Activated CD4-positive, CD25-positive, alpha-beta regulatory T cell (primary cell): ENCODE data around the gene S100A3.

Experiments used
- DNase-seq, 4 experiments: peaks; one replicate each; lab custom pipeline; 2025; lab: John Stamatoyannopoulos, UW

S100A3 gene

DNA sequence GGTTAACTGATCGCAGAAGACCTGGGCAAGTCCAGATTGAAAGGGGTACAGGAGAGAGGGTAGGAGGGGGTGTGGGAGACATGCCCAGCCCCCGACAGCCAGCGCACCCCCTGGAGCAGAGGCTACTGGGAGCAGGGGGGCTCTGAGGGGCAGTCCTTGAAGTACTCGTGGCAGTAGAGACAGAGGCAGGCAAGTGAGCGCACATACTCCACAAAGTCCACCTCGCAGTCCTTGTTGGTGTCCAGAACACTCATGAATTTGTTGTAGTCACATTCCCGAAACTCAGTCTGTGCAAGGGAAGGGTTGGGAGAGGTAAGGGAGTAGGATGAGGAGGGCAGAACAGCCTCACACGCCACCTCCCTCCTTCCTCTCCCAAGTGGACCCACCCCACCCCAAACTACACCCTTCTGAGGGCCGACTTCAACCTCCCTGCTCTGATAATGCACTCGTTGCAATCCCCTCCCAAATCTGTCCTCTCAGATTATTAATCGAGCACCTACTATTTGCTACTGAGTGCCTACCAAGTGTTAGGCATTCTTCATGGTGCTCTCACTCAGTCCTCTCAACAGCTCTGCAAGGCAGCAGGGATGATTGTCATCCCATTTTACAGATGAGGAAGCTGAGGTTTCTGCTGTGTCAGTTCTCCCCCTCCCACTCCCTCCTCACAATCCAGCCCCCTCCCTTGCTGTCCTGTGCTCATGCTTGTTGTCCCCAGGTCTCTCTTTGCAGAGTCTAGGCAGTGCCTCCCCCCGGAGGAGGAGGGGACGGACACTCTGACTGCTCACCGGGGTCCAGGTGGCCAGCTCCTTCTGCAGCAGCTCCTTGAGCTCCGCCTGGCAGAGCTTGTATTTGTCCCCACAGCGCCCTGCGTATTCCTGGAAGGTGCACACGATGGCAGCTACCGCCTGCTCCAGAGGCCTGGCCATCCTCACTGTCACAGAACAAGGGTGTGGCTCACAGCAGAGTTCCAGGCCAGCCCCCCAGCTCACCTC lies 1.2 kb downstream of the S100A3 start:
- DNase-seq: no peak

GRCh38 chr1:153546796-153547559 lies 2.1 kb downstream of the S100A3 start:
- DNase-seq: no peak

- DNase-seq: no peak
Measured at GRCh38 chr1:153546371-153546770, 2.7 kb downstream of the S100A3 start.

GRCh38 chr1:153545067-153546055 lies 3.7 kb downstream of the S100A3 start, which contains the start of gene S100A4:
TSS of gene S100A4 (minus strand) at chr1:153545806. CDS start at chr1:153544794, 1,012 bp downstream.
- DNase-seq: peak; percentile 58 to 76 (median 66)

DNA sequence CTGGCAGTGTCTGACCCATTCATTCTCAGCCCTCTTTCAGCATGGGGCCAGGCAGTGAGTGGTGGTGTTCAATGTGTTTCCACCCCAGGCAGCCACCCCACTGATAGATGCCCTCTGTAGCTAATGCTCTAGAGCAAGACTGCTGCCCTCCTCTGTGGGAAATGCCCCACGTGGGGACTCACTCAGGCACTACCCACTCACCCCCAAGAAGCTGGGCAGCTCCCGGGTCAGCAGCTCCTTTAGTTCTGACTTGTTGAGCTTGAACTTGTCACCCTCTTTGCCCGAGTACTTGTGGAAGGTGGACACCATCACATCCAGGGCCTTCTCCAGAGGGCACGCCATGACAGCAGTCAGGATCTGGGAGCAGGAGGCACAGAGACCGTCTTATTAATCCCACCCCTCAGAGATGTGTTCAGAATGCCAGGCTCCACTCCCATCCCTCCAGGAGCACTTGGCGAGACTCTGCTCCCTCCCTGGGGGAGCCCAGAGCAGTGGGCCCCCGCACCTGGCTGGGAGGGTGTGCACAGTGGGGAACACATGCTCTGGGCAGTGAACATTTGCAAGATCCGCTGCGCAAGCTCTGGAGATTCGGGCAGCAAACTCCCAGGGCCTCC lies 4.5 kb downstream of the S100A3 start:
- no peak for DNase-seq

- no peak for DNase-seq
Measured at GRCh38 chr1:153543736-153544135, 5.3 kb downstream of the S100A3 start.

DNA sequence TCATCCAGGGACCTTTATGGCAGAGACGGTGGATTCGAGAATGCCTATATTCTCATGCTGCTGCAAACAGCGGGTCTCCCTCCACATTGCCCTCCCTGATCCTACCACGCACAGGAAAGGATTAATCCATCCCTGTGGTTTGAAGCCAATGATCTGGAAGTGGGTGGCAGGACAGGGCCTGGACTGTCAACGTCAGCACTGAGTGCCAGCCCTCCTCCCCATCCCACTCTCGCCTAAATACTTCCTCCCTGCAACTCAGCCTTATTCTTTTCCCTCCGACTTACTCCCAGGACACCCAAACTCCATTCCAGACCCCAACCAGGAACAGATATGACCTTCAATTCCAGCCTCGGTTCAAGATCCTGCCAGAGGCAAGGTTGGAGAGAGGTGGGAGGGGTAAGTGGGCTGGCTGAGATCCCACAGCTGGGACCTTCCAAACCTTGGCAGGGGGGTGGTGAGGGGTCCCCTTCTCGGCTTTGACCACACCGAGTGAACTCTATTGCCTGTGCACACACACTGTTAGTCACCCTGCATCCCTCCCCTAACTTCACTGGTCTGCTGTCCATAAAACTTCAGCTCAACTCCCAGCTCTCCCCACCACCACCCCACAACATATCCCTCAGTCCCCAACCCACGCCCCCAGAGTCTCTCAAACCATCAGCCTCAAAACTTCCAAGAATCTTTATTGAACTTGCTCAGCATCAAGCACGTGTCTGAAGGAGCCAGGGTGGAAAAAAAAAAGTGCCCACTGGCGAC lies 5.9 kb downstream of the S100A3 start:
- DNase-seq: no peak

DNA sequence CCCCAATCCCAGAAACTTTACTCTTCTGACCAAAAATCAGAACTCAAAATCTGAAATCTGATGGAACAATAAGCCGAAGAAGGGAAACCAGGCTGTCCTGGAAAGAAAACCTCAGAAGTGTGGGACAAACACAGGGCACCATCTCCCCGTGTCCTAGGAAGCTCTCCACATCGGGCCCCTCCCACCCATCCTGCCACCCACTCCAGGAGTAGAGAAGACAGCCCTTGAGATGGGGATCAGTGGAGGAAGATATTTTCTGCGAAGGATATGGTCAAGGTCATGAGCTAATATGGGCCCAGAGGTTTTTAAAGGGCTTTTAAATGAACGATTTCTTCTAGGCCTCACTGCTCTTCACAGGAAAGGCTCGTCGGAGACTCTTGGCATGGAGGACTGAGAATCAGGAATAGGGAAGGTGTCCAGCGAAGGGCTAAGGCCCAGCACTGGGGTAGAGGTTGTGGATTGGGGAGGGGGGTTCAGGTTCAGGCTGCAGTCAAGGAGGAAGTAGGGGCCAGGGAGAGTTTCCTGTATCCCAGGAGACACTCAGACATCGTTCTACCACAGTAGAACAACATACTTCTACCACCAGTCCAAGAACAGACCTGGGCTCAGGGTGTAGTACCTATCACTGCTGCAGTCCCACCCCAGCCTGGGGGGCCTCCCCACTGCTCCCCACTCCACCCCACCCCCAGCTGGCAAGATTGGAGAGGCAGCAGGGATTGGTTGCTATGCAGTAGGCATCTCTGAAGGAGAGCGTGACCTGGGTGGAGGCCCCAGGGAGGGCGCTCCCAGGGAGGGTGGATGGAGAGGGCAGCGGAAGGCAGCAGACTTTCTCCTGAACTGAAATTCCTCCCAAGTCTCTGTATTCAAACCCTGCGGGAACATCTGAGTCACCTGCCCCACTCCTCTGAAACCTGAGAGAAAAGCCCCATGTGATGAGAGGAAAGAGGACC lies 7.1 kb downstream of the S100A3 start:
- DNase-seq: no peak

- DNase-seq: peak in 3 of 4 experiments; percentile 13 to 24 (median 24)
Measured at GRCh38 chr1:153540394-153541361, 8.4 kb downstream of the S100A3 start, which contains the start of gene S100A5. TSS of gene S100A5 (minus strand) at chr1:153540934. CDS start at chr1:153540191, 743 bp downstream.

- DNase-seq: no peak
Measured at GRCh38 chr1:153539395-153540093, 9.5 kb downstream of the S100A3 start.

DNA sequence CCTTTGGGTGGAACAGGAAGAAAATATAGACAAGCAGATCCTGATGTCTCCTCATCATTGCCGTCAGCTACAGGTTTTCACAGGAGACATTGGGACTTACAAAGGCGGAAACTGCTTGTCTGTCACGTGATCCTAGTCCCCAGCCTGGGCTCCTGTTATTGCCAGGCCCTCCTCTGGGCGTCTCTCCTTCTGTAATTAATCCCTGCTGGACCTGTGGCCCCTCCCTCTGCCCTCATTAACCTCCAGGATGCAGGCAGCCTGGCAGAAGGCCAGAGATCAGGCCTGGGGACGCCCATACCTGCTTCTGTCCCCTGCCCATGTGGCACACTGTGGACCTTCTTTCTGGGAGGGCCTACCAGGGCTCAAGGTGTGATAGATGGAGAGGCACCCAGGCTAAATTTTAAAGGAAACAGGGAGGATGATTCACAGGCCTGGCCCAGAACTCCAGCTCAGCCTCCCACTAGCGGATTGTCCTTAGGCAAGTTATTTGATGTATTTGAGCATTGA lies 10.7 kb downstream of the S100A3 start:
- DNase-seq: no peak

DNA sequence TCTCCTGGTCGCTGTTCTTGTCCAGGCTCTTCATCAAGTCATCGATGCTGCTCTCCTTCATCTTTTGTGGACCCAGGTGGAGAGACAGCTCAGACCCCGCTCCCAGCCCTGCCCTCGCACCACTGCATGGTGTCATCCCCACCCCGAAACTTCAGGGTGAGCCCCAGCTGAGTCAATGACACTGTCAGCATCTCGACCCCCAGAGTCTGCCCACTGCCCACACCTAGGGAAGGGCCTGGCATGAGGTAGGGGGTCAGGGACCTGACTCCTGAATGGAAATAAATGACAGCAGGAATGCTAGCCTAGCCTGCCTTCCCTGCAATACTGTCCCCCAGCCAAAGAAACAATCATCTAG lies 11.7 kb downstream of the S100A3 start:
- no peak for DNase-seq

- DNase-seq: no peak
Measured at GRCh38 chr1:153536671-153537375, 12.2 kb downstream of the S100A3 start.

GRCh38 chr1:153536012-153536670 lies 12.9 kb downstream of the S100A3 start:
- DNase-seq: peak; percentile 49 to 74 (median 60)

DNA sequence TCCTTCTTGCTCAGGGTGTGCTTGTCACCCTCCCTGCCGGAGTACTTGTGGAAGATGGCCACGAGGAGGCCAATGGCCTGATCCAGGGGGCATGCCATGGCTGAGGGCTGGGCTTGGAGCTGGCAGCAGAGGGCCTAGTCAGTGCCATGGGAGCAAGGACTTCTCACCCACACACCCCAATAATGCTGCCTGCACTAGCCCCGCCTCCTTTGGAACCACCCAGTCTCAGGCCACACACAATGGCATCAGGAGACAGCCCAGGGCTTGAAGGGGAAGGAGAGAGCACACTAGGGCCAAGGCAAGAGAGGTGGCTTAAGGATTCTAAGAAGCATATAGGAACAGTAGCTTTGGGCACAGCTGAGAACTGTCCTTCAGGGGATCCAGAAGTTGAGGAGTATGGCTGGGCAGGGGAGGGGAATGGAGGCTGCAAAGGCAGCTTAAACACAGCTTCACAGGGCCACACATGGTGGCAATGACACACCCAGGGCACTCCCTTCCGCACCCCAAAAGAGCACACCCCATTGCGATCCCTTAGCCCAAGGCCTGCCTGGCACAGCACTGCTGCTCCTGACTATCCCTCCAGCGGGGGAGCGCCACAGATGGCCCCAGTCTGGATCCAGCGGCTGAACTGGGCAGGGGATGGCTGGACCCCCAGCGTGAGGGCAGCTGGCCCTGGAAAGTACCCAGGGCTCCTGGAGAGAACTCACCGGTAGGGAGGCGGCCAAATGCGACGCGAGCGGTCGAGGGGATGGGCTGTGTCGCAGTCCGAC lies 13.6 kb downstream of the S100A3 start, which contains the start of gene S100A6:
S100A6 (minus strand) TSS at position 750 of the 770 bp plus-strand sequence; CDS start at position 98, 652 bp downstream.
- peak in 1 of 4 experiments; percentile 29 for DNase-seq
